ENCODE results near the gene EFTUD2.

Gene EFTUD2

GRCh38 chr17:44911133-44912001 is 12.1 kb upstream of the EFTUD2 start (continued):
- TF ChIP-seq ZNF302 (tag by site-specific recombination; IDR thresholded peaks at IDR 0.05; ENCODE audit: low read depth) = no peak
- TF ChIP-seq ZNF121 (tag by site-specific recombination; IDR thresholded peaks at IDR 0.05) = no peak
- no peak for TF ChIP-seq PBX3 (CRISPR knock-in tag; IDR thresholded peaks at IDR 0.05)
- no peak for TF ChIP-seq ZNF555 (tag by site-specific recombination; conservative IDR thresholded peaks at IDR 0.05)
- no peak for TF ChIP-seq ZNF350 (tag by site-specific recombination; IDR thresholded peaks at IDR 0.05)
- no peak for TF ChIP-seq GLIS2 (tag by site-specific recombination; IDR thresholded peaks at IDR 0.05)

- H3K9me3 ChIP-seq (ENCODE audit: control insufficient read depth, insufficient read depth, low read depth, low read length) = no peaks in the 10 kb centered on the region
- ChIA-PET CTCF (interaction anchor here (0.6 to 5.8 kb wide), 15 partner anchors 9 to 297 kb away, joined by 3 to 47 read pairs (median 4); partner anchors contain the start of genes C1QL1 and EFTUD2), POLR2A (interaction anchor here (0.6 to 1.5 kb wide), 7 partner anchors 8 to 289 kb away, joined by 3 to 6 read pairs (median 3); no protein-coding TSS in a partner anchor)
- no peak overlapping the region for H3K4me3 ChIP-seq (ENCODE audit: low read depth, low read length)
- no peak overlapping the region for H3K27ac ChIP-seq (ENCODE audit: extremely low read depth, low read depth, low read length)
- no peaks in the 10 kb centered on the region for H3K36me3 ChIP-seq (ENCODE audit: control insufficient read depth in 2 of 2, insufficient read depth in 1 of 2, low read length in 2 of 2)
- H3K4me1 ChIP-seq (ENCODE audit: control insufficient read depth, insufficient read depth, low read length) = no peaks in the 10 kb centered on the region; the same call in 1 of the 2 replicates
- TF ChIP-seq PRDM1 (tag by site-specific recombination; IDR thresholded peaks at IDR 0.05) (peak; percentile 53; the same call in 1 of the 2 replicates), ZFHX2 (tag by site-specific recombination; conservative IDR thresholded peaks at IDR 0.05) (no peak), ZNF521 (tag by site-specific recombination; IDR thresholded peaks at IDR 0.05) (no peak)
- TF ChIP-seq, protein P1, sequence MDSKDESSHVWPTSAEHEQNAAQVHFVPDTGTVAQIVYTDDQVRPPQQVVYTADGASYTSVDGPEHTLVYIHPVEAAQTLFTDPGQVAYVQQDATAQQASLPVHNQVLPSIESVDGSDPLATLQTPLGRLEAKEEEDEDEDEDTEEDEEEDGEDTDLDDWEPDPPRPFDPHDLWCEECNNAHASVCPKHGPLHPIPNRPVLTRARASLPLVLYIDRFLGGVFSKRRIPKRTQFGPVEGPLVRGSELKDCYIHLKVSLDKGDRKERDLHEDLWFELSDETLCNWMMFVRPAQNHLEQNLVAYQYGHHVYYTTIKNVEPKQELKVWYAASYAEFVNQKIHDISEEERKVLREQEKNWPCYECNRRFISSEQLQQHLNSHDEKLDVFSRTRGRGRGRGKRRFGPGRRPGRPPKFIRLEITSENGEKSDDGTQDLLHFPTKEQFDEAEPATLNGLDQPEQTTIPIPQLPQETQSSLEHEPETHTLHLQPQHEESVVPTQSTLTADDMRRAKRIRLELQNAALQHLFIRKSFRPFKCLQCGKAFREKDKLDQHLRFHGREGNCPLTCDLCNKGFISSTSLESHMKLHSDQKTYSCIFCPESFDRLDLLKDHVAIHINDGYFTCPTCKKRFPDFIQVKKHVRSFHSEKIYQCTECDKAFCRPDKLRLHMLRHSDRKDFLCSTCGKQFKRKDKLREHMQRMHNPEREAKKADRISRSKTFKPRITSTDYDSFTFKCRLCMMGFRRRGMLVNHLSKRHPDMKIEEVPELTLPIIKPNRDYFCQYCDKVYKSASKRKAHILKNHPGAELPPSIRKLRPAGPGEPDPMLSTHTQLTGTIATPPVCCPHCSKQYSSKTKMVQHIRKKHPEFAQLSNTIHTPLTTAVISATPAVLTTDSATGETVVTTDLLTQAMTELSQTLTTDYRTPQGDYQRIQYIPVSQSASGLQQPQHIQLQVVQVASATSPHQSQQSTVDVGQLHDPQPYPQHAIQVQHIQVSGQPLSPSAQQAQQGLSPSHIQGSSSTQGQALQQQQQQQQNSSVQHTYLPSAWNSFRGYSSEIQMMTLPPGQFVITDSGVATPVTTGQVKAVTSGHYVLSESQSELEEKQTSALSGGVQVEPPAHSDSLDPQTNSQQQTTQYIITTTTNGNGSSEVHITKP (tag by site-specific recombination; IDR thresholded peaks at IDR 0.05) = peak; percentile 86
Observed at GRCh38 chr17:44910231-44911106, 11.2 kb upstream of the EFTUD2 start.

- Histone ChIP-seq H3K36me3 (ENCODE audit: control insufficient read depth in 2 of 2, insufficient read depth in 1 of 2, low read length in 2 of 2) (no peaks in the 10 kb centered on the region), H3K4me1 (ENCODE audit: control insufficient read depth, insufficient read depth, low read length) (no peaks in the 10 kb centered on the region; the same call in 1 of the 2 replicates), H3K27ac (ENCODE audit: extremely low read depth, low read depth, low read length) (no peak overlapping the region), H3K4me3 (ENCODE audit: low read depth, low read length) (no peak overlapping the region), H3K9me3 (ENCODE audit: control insufficient read depth, insufficient read depth, low read depth, low read length) (no peaks in the 10 kb centered on the region)
- ChIA-PET POLR2A (interaction anchor here (0.6 to 1.0 kb wide), 4 partner anchors 9 to 202 kb away, joined by 3 read pairs; no protein-coding TSS in a partner anchor), CTCF (interaction anchor here (0.9 to 5.8 kb wide), 9 partner anchors 9 to 186 kb away, joined by 3 to 47 read pairs (median 5); partner anchors contain the start of gene EFTUD2)
- no peak for TF ChIP-seq ZNF626 (tag by site-specific recombination; IDR thresholded peaks at IDR 0.05)
- no peak for TF ChIP-seq BCL6B (tag by site-specific recombination; IDR thresholded peaks at IDR 0.05)
- TF ChIP-seq AEBP2 (tag by site-specific recombination; IDR thresholded peaks at IDR 0.05; ENCODE audit: borderline replicate concordance) = no peak
- no peak for TF ChIP-seq ZNF521 (tag by site-specific recombination; IDR thresholded peaks at IDR 0.05)
- TF ChIP-seq MYNN (tag by site-specific recombination; IDR thresholded peaks at IDR 0.05; ENCODE audit: borderline replicate concordance) = no peak
- TF ChIP-seq ZNF791 (tag by site-specific recombination; IDR thresholded peaks at IDR 0.05) = no peak
- no peak for TF ChIP-seq ZNF530 (tag by site-specific recombination; IDR thresholded peaks at IDR 0.05; ENCODE audit: low read depth)
- no peak for TF ChIP-seq FEZF1 (tag by site-specific recombination; IDR thresholded peaks at IDR 0.05)
- no peak for TF ChIP-seq ZNF623 (tag by site-specific recombination; IDR thresholded peaks at IDR 0.05)
- TF ChIP-seq ZNF488 (tag by site-specific recombination; IDR thresholded peaks at IDR 0.05) = no peak
- TF ChIP-seq ZNF174 (tag by site-specific recombination; IDR thresholded peaks at IDR 0.05) = no peak
Observed at GRCh38 chr17:44909681-44910144, 10.5 kb upstream of the EFTUD2 start.

Data from HEK293 (cell line).